Muscle layer of duodenum (tissue), 2 donors: ENCODE results near the gene ATPAF1.
A peak's percentile ranks its signal among the peaks of the same experiment; 100 is the strongest.

ENCODE experiments used
- H3K27ac ChIP-seq: one replicate; pipeline ENCODE4 v1.7.0; 2013; ENCODE audit warnings: mild to moderate bottlenecking, low read length
- H3K27me3 ChIP-seq: one replicate; pipeline ENCODE4 v1.7.0; 2013; ENCODE audit warnings: low read depth, mild to moderate bottlenecking, control low read depth, low read length
- H3K36me3 ChIP-seq, 2 donors: one replicate each; pipeline ENCODE4 v1.7.0; 2013; ENCODE audit warnings: low read length in 2 of 2, control low read depth in 1 of 2, mild to moderate bottlenecking in 1 of 2; ENCODE audit not compliant: insufficient read depth in 2 of 2, control insufficient read depth in 1 of 2
- H3K4me1 ChIP-seq, 2 donors: one replicate each; pipeline ENCODE4 v1.7.0; 2013; ENCODE audit warnings: low read length in 2 of 2, mild to moderate bottlenecking in 2 of 2, control low read depth in 1 of 2, moderate library complexity in 1 of 2; ENCODE audit not compliant: insufficient read depth in 2 of 2, control insufficient read depth in 1 of 2
- H3K4me3 ChIP-seq, 2 donors: one replicate each; pipeline ENCODE4 v1.7.0; 2013; ENCODE audit warnings: low read length in 2 of 2, low read depth in 1 of 2, mild to moderate bottlenecking in 1 of 2
- H3K9me3 ChIP-seq, 2 donors: one replicate each; pipeline ENCODE4 v1.7.0; 2013; ENCODE audit warnings: low read length in 2 of 2, control low read depth in 1 of 2, mild to moderate bottlenecking in 1 of 2; ENCODE audit not compliant: control insufficient read depth in 1 of 2
- donor health status: healthy.

Gene ATPAF1

DNA sequence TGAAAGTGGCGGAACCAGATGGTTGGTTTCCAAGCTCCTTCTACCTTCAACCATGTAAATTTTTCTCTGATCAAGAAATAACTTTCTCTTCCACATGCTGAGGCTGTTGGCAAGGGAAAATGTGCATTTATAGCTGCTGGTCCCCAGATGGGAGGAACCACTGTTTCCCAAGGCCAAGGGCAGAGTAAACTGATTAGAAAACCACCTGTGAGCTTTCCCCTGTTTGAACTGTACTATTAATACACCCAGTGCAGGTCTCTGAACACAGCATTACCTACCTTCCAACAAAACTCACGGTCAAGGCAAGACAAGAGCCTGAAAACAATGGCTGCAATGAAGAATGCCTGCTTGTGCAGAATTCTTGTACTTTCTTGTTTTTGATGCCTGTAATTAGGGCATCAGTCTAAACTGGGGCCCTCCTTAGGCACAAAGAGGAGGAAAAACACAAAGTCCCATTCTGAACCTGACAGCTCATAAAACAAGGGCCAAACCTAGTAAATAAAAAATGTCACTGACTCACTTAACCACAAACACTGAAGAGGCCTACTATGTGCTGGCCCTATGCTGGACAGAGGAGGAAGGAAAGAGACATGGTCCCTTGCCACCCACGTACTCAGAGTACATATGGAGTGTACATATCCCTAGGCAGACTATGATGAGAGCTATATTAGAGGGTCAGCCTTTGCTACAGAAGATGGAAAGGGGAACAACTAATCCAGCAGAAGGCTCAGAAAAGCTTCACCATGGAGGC lies 66.7 kb downstream of the ATPAF1 start:
- Histone ChIP-seq H3K27me3 (no peaks in the 10 kb centered on the region), H3K27ac (no peak overlapping the region), H3K9me3 (no peaks in the 10 kb centered on the region), H3K4me1 (peaks cover 11 to 37% of the 10 kb centered on the region in 2 donors), H3K36me3 (no peaks in the 10 kb centered on the region), H3K4me3 (no peak overlapping the region)

DNA sequence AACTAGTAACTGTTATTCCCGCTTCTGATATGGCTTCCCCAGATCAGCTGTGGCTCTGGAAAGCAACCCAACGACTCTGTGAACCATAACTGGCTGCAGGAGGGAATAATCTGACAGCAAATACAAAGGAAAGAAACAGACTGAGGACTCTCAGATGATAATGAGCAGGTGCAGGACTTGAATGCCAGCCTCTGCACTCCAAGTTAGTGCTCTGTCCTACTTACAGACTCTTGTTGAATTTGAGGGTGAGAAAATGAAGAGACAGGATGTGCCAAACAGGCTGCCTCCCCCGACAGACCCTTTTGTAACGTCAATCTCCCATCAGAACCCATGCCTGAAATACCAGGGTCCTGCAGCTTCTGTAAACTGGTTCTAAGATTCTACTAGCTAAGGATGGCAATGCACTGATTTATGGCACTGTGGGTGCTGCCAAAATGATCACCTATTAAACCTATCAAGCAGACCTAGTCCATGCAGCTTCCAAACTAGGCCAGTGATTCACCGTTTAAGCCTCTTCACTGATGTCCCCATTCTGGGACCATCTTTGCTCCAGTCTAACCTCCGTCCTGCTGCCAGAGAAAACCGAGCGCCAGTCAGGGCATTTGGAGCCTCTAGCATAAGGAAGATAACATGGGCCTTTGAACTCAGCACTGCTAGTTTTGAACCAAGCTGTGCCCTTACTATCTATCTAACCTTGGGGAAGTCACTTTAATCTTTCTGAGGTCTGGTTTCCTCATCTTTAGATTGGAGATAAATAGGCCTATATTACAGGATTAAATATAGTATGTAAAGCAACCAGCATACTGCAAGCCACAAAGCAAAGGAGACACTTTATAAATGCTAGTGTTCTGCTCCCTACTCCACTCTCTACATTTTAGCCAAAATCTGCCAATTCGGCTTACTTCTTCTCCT lies 68.8 kb downstream of the ATPAF1 start:
- peaks cover 11 to 37% of the 10 kb centered on the region in 2 donors for H3K4me1 ChIP-seq
- no peaks in the 10 kb centered on the region for H3K36me3 ChIP-seq
- no peaks in the 10 kb centered on the region for H3K9me3 ChIP-seq
- no peak overlapping the region for H3K27ac ChIP-seq
- H3K27me3 ChIP-seq = no peaks in the 10 kb centered on the region
- H3K4me3 ChIP-seq = no peak overlapping the region

DNA sequence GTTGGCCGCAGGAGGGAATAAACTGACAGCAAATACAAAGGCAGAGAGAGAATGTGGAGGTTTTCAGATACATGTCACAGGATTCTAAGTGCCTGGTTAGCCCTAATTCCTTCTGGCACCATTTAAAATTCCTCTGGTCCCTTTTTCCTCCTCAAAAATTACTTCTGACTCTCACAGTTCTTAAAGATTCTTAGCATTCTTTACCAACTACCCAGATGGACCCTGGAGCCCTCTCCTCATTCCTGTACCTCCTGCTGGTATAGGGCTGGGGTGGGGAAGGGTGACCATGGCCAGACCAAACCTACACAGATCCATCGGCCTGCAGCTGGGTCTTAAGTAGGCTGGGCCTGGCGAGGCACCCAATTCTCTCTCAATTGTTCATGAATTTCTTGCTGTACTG lies 71.3 kb downstream of the ATPAF1 start:
- no peaks in the 10 kb centered on the region for H3K9me3 ChIP-seq
- H3K27ac ChIP-seq = no peak overlapping the region
- H3K4me3 ChIP-seq = no peak overlapping the region
- peaks cover 4 to 24% of the 10 kb centered on the region in 2 donors for H3K4me1 ChIP-seq
- no peaks in the 10 kb centered on the region for H3K27me3 ChIP-seq
- peaks cover 15 to 20% of the 10 kb centered on the region in 2 donors for H3K36me3 ChIP-seq

DNA sequence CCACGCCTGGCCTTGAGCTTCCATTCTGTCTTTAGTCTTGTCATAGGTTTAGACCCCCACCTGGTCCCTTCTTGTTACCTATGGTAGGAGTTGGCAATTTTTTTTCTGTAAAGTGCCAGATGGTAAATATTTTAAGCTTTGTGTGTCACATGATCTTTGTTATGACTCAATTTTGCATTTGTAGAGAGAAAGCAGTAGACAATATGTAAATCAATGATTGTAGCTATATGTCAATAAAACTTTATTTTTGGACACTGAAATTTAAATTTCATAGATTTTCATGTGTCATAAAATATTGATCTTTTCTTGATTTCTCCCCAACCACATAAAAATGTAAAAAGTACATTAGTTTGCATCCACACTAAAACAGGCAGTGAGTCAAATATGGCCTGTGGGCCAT lies 72.1 kb downstream of the ATPAF1 start:
- Histone ChIP-seq H3K27me3 (no peaks in the 10 kb centered on the region), H3K4me3 (no peak overlapping the region), H3K4me1 (peaks cover 4 to 18% of the 10 kb centered on the region in 2 donors), H3K27ac (peak overlapping the region; percentile 7), H3K9me3 (no peaks in the 10 kb centered on the region), H3K36me3 (peaks cover 23 to 28% of the 10 kb centered on the region in 2 donors)

DNA sequence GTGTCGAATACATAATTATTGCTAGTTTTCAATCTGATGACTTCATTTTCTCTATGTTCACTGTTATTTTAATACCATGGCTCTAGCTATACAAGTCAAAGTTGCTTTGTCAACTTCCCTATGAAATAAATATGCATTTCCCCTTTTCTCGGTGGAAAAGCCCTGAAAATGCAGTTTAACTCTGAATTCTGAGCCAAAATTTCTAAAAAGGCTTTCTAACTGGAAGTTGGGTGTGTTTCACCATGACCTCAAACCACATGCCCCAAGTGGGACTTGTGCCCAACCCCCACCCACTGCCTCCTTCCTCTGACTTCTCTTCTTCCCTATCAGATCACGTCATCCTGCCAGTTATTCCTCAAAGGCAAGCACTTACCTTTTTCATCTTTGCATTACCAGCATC lies 73.0 kb downstream of the ATPAF1 start:
- peaks cover 31 to 37% of the 10 kb centered on the region in 2 donors for H3K36me3 ChIP-seq
- peak overlapping the region; percentile 70 for H3K27ac ChIP-seq
- peaks cover 4 to 17% of the 10 kb centered on the region in 2 donors for H3K4me1 ChIP-seq
- no peaks in the 10 kb centered on the region for H3K9me3 ChIP-seq
- H3K4me3 ChIP-seq = no peak overlapping the region
- no peaks in the 10 kb centered on the region for H3K27me3 ChIP-seq

DNA sequence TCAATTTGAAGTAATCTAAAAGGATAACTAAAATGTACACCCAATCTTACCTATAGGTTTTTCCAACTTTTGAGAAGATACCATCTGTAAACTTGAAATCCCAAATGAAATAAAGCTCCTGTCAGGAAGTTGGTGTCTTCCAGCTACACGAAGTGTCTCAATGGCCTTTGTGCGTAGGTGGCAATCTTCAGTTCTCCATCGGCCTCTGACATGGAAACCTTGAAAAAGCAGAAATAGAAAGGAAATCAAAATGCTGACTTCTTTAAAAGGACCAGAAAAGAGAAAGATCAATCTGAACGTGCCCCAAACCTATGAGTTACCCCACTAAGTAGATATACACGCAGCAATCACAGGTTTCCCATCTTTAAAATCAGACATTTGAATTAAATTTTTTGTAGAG lies 74.1 kb downstream of the ATPAF1 start:
- Histone ChIP-seq H3K4me3 (no peak overlapping the region), H3K4me1 (peaks cover 4 to 6% of the 10 kb centered on the region in 2 donors), H3K9me3 (no peaks in the 10 kb centered on the region), H3K27me3 (no peaks in the 10 kb centered on the region), H3K36me3 (peaks cover 42 to 46% of the 10 kb centered on the region in 2 donors), H3K27ac (peak overlapping the region; percentile 70)

DNA sequence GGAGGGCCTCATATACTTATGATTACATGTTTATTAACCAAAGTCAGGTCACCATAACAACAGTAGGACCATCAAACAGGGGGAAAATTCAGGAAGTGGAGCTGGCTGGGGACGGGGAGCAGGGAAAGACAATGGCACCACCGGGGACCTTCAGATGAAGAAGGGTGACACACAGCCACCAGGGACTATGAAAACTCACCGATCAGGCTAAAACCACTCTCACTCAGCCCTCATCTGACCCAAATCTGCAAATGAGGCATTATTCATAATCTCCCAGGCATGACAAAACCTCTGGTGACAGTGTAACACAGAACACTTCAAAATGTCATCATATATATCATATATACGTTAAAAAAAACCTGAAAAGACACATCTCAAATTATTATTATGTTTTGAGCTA lies 75.3 kb downstream of the ATPAF1 start:
- no peaks in the 10 kb centered on the region for H3K27me3 ChIP-seq
- H3K36me3 ChIP-seq = peaks cover 44 to 50% of the 10 kb centered on the region in 2 donors
- no peaks in the 10 kb centered on the region for H3K4me1 ChIP-seq
- H3K9me3 ChIP-seq = no peaks in the 10 kb centered on the region
- H3K27ac ChIP-seq = no peak overlapping the region
- no peak overlapping the region for H3K4me3 ChIP-seq

DNA sequence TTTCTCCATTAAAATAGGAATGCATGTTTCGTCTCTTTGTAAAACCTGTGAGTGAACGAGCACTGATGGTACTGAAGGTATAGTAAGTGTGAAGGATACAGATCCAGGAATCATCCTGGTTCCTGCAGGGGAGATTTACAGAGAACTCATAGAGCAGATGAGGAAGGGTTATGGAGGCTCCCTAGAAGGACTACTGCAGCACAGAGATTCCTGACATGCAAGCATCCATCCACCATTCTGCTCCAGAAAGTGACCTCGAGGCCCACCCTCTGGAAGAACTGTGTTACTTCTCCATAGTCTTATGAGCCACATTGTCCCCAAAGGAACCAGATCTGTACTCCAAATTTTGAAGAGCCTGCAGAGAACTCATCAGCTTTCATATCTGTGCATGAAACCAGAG lies 78.6 kb downstream of the ATPAF1 start:
- H3K4me1 ChIP-seq = peaks cover 0 to 8% of the 10 kb centered on the region in 2 donors
- no peaks in the 10 kb centered on the region for H3K27me3 ChIP-seq
- H3K9me3 ChIP-seq = no peaks in the 10 kb centered on the region
- H3K4me3 ChIP-seq = no peak overlapping the region
- no peak overlapping the region for H3K27ac ChIP-seq
- H3K36me3 ChIP-seq = peaks cover 55 to 69% of the 10 kb centered on the region in 2 donors

DNA sequence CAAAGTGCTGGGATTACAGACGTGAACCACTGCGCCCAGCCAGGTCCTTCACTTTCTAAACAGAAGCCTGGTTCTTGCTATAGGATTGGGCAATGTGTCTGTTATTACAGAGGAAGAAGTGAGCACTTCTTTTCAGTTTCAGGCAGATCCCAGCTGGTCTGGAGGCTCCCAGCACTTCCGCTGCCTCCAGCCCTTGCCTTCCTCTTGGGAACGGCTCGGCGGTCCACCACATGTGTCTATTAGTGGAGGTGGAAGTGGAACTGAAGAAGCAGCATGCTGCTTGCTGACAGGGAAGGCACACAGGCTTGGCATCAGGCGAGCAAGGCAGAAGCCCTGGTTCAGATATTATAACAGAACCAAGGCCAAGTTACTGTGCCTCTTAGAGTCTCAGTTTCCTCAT lies 81.1 kb downstream of the ATPAF1 start:
- no peak overlapping the region for H3K27ac ChIP-seq
- peaks cover 56 to 72% of the 10 kb centered on the region in 2 donors for H3K36me3 ChIP-seq
- H3K27me3 ChIP-seq = no peaks in the 10 kb centered on the region
- H3K4me1 ChIP-seq = peaks cover 0 to 8% of the 10 kb centered on the region in 2 donors
- no peaks in the 10 kb centered on the region for H3K9me3 ChIP-seq
- no peak overlapping the region for H3K4me3 ChIP-seq

DNA sequence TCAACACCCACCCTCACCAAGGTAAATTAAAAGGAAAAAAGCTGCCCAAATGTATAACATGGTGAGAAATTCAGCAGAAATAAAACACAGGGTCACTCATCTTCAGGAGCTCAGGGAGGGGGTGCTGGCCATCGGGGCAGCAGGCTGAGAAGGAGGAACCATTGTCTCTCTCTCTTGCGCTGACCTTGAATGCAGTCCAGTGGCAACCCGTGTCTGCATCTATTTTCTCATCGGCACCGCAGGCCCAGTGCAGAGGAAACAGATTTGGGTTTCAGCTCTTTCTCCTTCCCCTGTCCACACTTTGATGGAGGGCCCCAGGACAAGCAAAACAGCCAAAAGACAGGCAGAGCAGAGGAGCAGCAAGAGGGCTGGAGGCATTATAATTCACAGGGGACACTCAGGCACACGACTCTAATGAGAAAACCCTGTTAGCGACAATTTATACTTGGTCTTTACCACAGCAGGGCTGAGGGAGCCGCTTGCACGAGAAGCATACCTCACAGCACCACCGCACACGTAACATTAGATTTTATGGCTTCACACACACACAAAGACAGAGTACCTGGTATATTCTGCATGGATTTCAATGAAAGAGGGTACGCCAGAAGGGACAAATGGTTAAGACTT lies 82.7 kb downstream of the ATPAF1 start:
- Histone ChIP-seq H3K36me3 (peaks cover 50 to 67% of the 10 kb centered on the region in 2 donors), H3K27ac (no peak overlapping the region), H3K9me3 (no peaks in the 10 kb centered on the region), H3K4me1 (peaks cover 0 to 8% of the 10 kb centered on the region in 2 donors), H3K4me3 (no peak overlapping the region), H3K27me3 (no peaks in the 10 kb centered on the region)

DNA sequence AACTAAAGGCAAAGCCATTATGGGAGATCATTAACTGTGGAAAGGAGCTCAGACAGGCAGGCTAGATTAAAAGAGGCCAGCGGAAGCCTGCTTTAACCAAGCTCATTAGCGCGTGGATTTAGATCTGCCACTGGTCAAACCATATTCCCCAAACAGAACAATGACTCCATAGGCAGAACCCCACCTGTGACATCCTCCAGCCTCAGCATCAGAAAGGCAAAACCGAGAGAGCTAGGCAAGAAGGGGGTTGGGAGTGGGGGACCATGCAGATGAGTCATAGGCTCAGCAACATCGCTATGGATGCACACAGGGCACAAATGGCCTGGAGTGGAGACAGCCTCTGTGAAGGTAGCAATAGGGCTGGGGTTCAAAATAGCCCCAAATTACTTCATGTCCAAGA lies 84.7 kb downstream of the ATPAF1 start:
- H3K27me3 ChIP-seq = no peaks in the 10 kb centered on the region
- H3K27ac ChIP-seq = no peak overlapping the region
- no peaks in the 10 kb centered on the region for H3K9me3 ChIP-seq
- H3K4me3 ChIP-seq = no peak overlapping the region
- peaks cover 0 to 8% of the 10 kb centered on the region in 2 donors for H3K4me1 ChIP-seq
- peaks cover 50 to 67% of the 10 kb centered on the region in 2 donors for H3K36me3 ChIP-seq
